Fibroblast of skin of right biceps (primary cell): ENCODE results near the gene GRAMD4.
A peak's percentile ranks its signal among the peaks of the same experiment; 100 is the strongest.

ENCODE experiments used
- DNase-seq: peaks from one replicate; pipeline ENCODE4 v3.0.0-alpha.2; 2013

The GRAMD4 gene

GRCh38 chr22:46619830-46620501, at the start of gene GRAMD4:
Gene GRAMD4, plus strand, starts transcription at chr22:46620386. Its CDS starts 6,414 bp downstream, at chr22:46626800.
- peak; percentile 7 for DNase-seq

- no peak for DNase-seq
These were observed 48.4 kb upstream of the GRAMD4 start for GRCh38 chr22:46571642-46572250.

- no peak for DNase-seq
These were observed 47.0 kb upstream of the GRAMD4 start for GRCh38 chr22:46572911-46573780.

- no peak for DNase-seq
These were observed 46.3 kb upstream of the GRAMD4 start for GRCh38 chr22:46573781-46574437.

GRCh38 chr22:46574438-46574992, 45.7 kb upstream of the GRAMD4 start:
- DNase-seq: no peak

GRCh38 chr22:46574993-46575910, 44.9 kb upstream of the GRAMD4 start:
- no peak for DNase-seq

GRCh38 chr22:46575911-46576555, 44.2 kb upstream of the GRAMD4 start:
- no peak for DNase-seq

GRCh38 chr22:46576556-46577367, 43.4 kb upstream of the GRAMD4 start:
- DNase-seq: peak; percentile 62

GRCh38 chr22:46577368-46578249, 42.6 kb upstream of the GRAMD4 start:
- no peak for DNase-seq

GRCh38 chr22:46578251-46578823, 41.8 kb upstream of the GRAMD4 start:
- DNase-seq: no peak

GRCh38 chr22:46578824-46579561, 41.2 kb upstream of the GRAMD4 start:
- DNase-seq: no peak

GRCh38 chr22:46579751-46580449, 40.3 kb upstream of the GRAMD4 start:
- no peak for DNase-seq

- DNase-seq: no peak
These were observed 39.1 kb upstream of the GRAMD4 start for GRCh38 chr22:46580940-46581537.

- no peak for DNase-seq
These were observed 38.5 kb upstream of the GRAMD4 start for GRCh38 chr22:46581538-46582244.

GRCh38 chr22:46582281-46582933, 37.8 kb upstream of the GRAMD4 start:
- no peak for DNase-seq

GRCh38 chr22:46583571-46583970, 36.6 kb upstream of the GRAMD4 start:
- DNase-seq: no peak
